HG03025 (cell line): ENCODE measurements around the gene UBAP2L.
A peak's percentile ranks its signal among the peaks of the same experiment; 100 is the strongest.

Source experiments
- ATAC-seq: cut with Tn5 transposase; IDR thresholded peaks from one replicate; pipeline ENCODE4 v1.9.1; 2021; ENCODE audit warnings: mild to moderate bottlenecking, moderate library complexity; ENCODE audit not compliant: unreplicated experiment, low FRiP score

UBAP2L gene, protein sequence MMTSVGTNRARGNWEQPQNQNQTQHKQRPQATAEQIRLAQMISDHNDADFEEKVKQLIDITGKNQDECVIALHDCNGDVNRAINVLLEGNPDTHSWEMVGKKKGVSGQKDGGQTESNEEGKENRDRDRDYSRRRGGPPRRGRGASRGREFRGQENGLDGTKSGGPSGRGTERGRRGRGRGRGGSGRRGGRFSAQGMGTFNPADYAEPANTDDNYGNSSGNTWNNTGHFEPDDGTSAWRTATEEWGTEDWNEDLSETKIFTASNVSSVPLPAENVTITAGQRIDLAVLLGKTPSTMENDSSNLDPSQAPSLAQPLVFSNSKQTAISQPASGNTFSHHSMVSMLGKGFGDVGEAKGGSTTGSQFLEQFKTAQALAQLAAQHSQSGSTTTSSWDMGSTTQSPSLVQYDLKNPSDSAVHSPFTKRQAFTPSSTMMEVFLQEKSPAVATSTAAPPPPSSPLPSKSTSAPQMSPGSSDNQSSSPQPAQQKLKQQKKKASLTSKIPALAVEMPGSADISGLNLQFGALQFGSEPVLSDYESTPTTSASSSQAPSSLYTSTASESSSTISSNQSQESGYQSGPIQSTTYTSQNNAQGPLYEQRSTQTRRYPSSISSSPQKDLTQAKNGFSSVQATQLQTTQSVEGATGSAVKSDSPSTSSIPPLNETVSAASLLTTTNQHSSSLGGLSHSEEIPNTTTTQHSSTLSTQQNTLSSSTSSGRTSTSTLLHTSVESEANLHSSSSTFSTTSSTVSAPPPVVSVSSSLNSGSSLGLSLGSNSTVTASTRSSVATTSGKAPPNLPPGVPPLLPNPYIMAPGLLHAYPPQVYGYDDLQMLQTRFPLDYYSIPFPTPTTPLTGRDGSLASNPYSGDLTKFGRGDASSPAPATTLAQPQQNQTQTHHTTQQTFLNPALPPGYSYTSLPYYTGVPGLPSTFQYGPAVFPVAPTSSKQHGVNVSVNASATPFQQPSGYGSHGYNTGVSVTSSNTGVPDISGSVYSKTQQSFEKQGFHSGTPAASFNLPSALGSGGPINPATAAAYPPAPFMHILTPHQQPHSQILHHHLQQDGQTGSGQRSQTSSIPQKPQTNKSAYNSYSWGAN

GRCh38 chr1:154220071-154220969, at the start of gene UBAP2L:
UBAP2L (plus strand) TSS chr1:154220955; CDS start chr1:154225124, 4,169 bp downstream.
- ATAC-seq, result peak; percentile 85

GRCh38 chr1:154171223-154171583, 49.6 kb upstream of the UBAP2L start:
- no peak for ATAC-seq

DNA sequence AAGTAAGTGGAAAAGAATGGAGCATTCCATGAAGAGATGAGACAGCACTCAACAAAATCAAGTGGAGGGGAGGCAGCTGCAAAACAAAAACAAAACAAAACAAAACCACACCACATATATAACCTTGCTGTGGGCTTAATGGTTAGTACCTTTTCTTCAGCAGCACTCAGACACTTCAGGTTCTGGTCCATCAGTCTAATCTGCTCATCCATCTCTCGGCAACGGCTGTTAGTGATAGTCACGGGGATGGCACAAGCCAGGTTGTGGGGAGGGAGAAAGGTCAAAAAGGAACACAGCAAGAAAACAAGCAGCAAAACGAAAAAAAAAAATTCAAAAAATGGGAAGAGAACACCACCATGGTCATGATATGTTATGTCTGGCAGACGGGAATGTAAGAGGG, 48.9 kb upstream of the UBAP2L start:
- no peak for ATAC-seq

DNA sequence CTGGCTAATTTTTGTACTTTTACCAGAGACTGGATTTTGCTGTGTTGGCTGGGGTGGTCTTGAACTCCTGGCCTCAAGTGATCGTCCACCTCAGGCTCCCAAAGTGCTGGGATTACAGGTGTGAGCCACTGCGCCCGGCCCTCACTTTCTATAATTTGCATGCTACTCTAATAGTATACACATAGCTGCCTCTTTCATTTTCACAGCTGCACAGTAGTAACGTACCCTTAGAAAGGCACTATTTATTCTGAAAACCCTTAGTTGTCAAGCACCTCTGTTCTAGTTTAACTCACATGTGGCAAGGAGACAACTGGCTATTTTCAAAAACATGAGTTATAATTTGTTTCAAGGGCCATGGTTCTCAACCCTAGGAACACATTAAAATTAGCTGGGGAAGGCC, 46.1 kb upstream of the UBAP2L start:
- ATAC-seq, result no peak

DNA sequence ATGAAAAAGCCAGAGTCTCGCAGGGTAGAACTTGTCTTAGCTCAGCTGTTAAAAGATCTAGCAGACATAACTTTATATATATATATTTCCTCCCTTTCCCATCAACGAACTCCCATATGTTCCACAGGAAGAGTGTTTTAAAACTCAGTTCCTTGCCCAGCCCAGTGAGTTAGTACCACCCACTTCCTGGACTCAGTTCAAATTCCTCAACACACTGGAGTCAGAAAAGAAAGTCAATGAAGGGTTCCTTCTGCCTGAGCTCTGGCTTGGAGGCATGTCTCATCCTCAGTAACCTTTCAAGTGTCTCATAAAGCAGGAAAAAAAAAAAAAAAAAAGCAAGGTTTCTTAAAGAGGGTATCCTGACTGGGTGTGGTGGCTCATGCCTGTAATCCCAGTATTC, 44.4 kb upstream of the UBAP2L start:
- ATAC-seq, result no peak

GRCh38 chr1:154178013-154178412, 42.7 kb upstream of the UBAP2L start:
- no peak for ATAC-seq

GRCh38 chr1:154178911-154179811, 41.6 kb upstream of the UBAP2L start:
- no peak for ATAC-seq

DNA sequence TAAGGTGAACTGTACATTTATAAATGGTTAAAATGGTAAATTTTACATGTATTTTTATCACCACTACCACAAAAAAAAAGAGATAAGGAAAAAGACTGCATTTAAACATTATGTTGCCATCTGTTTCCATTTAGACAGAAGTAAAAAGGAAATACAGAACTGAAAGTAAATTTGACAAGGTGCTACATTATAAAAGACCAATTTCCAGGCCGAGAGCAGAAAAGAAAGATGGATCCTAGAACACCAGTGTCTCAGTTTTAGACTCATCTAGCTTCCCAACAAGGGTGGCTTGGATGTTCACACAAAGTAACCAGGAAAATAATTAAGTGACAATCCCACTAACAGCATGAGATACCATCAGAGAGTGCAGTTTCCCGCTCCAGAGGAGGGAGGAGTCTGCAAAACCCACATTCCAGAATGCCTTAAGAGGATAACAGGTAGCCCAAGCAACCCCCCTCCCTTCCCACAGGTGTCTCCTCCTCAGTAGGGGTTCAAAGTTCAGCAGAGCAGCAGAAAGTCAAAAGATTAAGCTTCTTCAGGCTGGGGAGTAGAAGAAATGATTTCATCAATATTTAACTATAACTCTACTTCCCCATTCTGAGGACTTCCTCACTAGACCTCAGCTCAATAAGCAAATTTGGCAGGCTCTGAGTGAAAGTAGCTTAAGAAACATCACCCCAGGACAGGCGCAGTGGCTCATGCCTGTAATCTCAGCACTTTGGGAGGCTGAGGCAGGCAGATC, 40.6 kb upstream of the UBAP2L start:
- ATAC-seq, result no peak

DNA sequence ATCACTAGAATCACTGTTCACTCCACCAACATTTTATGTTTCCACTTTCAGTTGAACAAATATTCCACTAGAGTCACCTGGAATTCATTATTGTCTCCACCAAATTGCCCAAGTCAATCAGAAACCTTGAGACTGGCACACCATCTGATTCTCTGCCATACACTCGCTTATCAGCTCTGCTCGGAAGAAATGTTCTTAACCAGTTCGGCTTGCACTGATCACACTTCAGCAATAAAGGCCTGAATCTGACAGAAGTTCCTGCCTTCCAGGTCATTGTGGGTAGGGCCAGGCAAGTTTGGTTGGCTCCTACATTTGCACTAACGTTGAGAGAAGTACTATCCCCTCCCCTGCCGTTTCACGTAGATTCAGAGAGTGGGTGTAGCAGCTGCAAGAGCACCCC, 38.8 kb upstream of the UBAP2L start:
- no peak for ATAC-seq

GRCh38 chr1:154182344-154183045, 38.3 kb upstream of the UBAP2L start:
- peak; percentile 52 for ATAC-seq

DNA sequence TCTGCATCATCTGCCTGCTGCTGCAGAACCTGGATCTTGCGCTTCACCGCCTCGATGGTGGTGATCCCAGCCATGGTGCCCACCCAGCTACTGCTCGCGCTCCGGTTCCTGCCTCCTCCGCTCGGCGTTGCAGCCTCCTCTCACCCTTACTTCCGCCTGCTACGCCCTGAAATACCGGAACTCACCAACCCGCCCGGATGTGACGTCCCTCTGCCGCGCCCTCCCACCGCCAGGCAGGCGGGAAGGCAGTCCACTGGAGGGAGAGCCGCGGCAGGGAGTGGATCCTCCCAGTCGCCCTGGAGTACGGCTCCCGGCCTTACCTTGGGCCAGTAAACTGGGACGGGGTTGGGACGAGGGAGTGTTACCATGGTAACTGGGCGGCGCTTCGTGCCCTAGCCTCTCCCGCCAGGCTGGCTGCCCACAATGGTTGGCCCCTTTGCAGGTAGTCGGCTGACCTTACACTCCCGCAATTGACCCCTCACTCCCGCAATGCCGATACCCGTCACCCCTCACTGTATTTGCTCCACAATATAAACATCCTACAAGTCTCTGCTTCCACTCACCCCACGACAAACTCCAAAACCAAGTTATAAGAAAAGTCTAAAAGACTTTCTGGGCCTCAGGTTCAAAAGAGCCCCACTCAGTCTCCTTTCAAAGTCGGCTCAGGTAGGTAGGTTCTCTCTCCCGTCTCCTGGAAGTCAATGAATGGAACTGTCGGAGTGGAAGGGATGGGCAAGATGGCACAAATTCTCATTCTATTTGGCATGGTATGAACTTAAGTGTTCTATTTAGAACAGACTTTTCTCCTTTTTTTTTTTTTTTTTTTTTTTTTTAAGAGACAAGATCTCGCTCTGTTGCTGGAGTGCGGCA, 37.5 kb upstream of the UBAP2L start:
- ATAC-seq, result peak; percentile 73

GRCh38 chr1:154186177-154186576, 34.6 kb upstream of the UBAP2L start:
- ATAC-seq, result no peak

DNA sequence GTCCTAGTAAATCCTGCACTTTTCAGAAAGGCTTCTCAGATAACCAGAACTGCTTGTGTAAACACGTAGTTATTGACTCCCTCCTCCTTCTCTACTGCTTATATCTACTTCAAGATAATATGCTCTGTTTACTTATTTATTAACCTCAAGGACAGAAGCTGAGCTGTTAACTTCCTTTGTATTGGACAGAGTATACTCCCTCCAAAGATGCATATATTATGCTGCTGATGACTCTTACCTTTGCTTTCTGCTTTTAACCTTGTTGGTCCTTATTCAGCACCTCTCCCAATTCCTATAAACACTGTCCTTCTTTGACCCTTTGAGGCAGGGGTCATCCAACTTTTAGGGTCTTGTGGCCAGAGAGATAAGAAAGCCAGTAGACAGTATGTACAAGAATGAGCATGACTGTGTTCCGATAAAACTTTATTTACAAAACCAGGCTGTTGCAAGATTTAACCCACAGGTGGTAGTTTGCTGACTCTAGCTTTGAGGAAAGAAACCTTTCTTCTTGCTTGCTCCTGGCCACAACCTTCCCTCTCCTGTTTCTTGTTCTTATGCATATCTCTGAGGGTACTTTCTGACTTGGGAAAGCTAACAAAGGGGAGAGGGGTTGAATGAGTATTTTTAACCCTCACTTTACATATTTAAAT, 33.8 kb upstream of the UBAP2L start:
- no peak for ATAC-seq

DNA sequence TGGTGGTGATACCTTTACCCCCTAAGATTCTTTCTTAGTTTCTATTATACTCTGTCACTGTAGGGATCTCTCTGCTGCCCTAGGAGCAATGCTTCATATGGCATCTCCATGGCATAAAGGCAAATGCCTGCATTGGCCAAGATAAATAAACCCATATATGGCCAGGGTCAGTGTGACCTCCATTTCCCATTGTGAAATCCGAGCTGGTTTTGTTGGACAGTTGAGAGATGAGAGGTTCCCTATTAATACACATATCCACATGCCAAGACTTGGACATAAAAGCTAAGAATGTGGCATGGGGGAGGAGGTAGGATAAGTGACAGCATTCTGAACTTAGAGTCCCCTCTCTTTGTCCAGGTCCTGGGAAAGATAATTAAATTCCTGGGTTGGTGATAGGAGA, 30.2 kb upstream of the UBAP2L start:
- no peak for ATAC-seq

GRCh38 chr1:154191990-154192461, 28.7 kb upstream of the UBAP2L start, which contains the start of gene TPM3:
TPM3 (minus strand) TSS chr1:154192100; CDS start chr1:154192018, 82 bp downstream.
- no peak for ATAC-seq

GRCh38 chr1:154192476-154192875, 28.3 kb upstream of the UBAP2L start:
- no peak for ATAC-seq
